PC-3 (cell line): Measurements from ENCODE around the gene PGF. TPM values are rescaled to one million over a fixed set of nuclear protein-coding genes. Genes with fewer than 3 reads are reported as not detected.

Experiments used
- ATAC-seq: fragments of 200-7000 bp; cut with Tn5 transposase; 2 replicates; pipeline ENCODE4 v1.9.1; 2020; ENCODE audit warnings: mild to moderate bottlenecking, moderate library complexity
- BruUV-seq: library from RNA; stranded (reverse); fragments of 400-500 nt; replicated peaks from 2 replicates; lab custom pipeline; 2021; lab: Mats Ljungman, UMichigan
- CTCF ChIA-PET: fragments of 300-600 bp; sonication (Branson Sonifier 250); formaldehyde crosslinking; loops from one replicate; lab custom pipeline; 2022; ENCODE audit warnings: antibody characterized with exemption; lab: Charles Lee
- POLR2A ChIA-PET: fragments of 300-600 bp; sonication (Branson Sonifier 250); formaldehyde crosslinking; loops from one replicate; lab custom pipeline; 2022; ENCODE audit warnings: antibody characterized with exemption; ENCODE audit not compliant: unreplicated experiment; lab: Charles Lee
- DNase-seq: peaks from one replicate; pipeline ENCODE4 v3.0.0-alpha.2; 2015
- H2AFZ ChIP-seq: fragments of 300-600 bp; sonication (generic); 2 replicates; pipeline ENCODE4 v1.6.0; 2016; ENCODE audit warnings: antibody characterized with exemption, low read length
- H3F3A ChIP-seq: fragments of 300-600 bp; sonication (generic); one replicate; pipeline ENCODE4 v1.6.0; 2017; ENCODE audit warnings: antibody characterized with exemption, low read length, control low read depth, mild to moderate bottlenecking; ENCODE audit not compliant: unreplicated experiment
- H3K27ac ChIP-seq: fragments of 300-600 bp; sonication (generic); 2 replicates; pipeline ENCODE4 v1.5.1; 2016; ENCODE audit warnings: mild to moderate bottlenecking, low read length
- H3K27me3 ChIP-seq: fragments of 300-600 bp; sonication (generic); 2 replicates; pipeline ENCODE4 v1.6.1; 2016; ENCODE audit warnings: low read length, mixed read lengths
- H3K36me3 ChIP-seq: fragments of 300-600 bp; sonication (generic); 2 replicates; pipeline ENCODE4 v1.6.1; 2016; ENCODE audit warnings: low read depth, mixed run types, low read length, mixed read lengths
- H3K4me1 ChIP-seq: fragments of 300-600 bp; sonication (generic); 2 replicates; pipeline ENCODE4 v1.5.1; 2016; ENCODE audit warnings: low read length; ENCODE audit not compliant: insufficient read depth
- H3K4me2 ChIP-seq: fragments of 300-600 bp; sonication (generic); 2 replicates; pipeline ENCODE4 v1.6.0; 2016; ENCODE audit warnings: low read length
- H3K4me3 ChIP-seq: fragments of 300-600 bp; sonication (generic); 2 replicates; pipeline ENCODE4 v1.5.1; 2016; ENCODE audit warnings: mild to moderate bottlenecking, low read length, mixed read lengths
- H3K79me2 ChIP-seq: fragments of 300-600 bp; sonication (generic); 2 replicates; pipeline ENCODE4 v1.6.1; 2017; ENCODE audit warnings: low read length, mixed read lengths
- H3K9ac ChIP-seq: fragments of 300-600 bp; sonication (generic); 2 replicates; pipeline ENCODE4 v1.6.0; 2016; ENCODE audit warnings: mild to moderate bottlenecking, low read length
- H3K9me2 ChIP-seq: fragments of 300-600 bp; sonication (generic); replicated peaks from 2 replicates; pipeline ENCODE4 v1.6.1; 2016; ENCODE audit warnings: mixed run types, low read length, mixed read lengths
- H3K9me3 ChIP-seq: fragments of 300-600 bp; sonication (generic); 2 replicates; pipeline ENCODE4 v1.6.1; 2016; ENCODE audit warnings: low read length, mixed read lengths
- H4K20me1 ChIP-seq: fragments of 300-600 bp; sonication (generic); 2 replicates; pipeline ENCODE4 v1.6.1; 2016; ENCODE audit warnings: low read length, mixed read lengths
- CTCF ChIP-seq: fragments of 300-600 bp; sonication (generic); conservative IDR thresholded peaks from 2 replicates; pipeline ENCODE4 v1.5.1; 2017; ENCODE audit warnings: antibody characterized with exemption, low read depth, mild to moderate bottlenecking, low read length
- EZH2 ChIP-seq: fragments of 300-600 bp; sonication (generic); IDR thresholded peaks from one replicate; pipeline ENCODE4 v1.6.1; 2017; ENCODE audit warnings: antibody characterized with exemption, mild to moderate bottlenecking, low read length; ENCODE audit not compliant: unreplicated experiment
- EZH2phosphoT487 ChIP-seq: fragments of 300-600 bp; sonication (generic); IDR thresholded peaks from 2 replicates; pipeline ENCODE4 v1.6.1; 2018; ENCODE audit warnings: mild to moderate bottlenecking, antibody characterized with exemption, low read length, borderline replicate concordance
- intact Hi-C: fragments of 100-400 bp; cut with micrococcal nuclease; formaldehyde crosslinking; loops from 2 replicates; pipeline ENCODE4 v1.9.0; 2023
- total RNA-seq: library from RNA; depleted of rRNA; stranded (reverse); fragments of >200 nt; gene quantifications from 2 replicates; pipeline ENCODE4 v1.2.3, GENCODE V29; 2014

PGF gene
- total RNA-seq, 1 experiment from 2014 or later, result 0.26 TPM

- Histone ChIP-seq H3K9me2 (no peaks in the 10 kb centered on the region), H3K9me3 (no peaks in the 10 kb centered on the region), H3K4me2 (peak overlapping the region; percentile 21), H3K4me3 (no peak overlapping the region), H3K27ac (peak overlapping the region; percentile 48), H4K20me1 (no peaks in the 10 kb centered on the region), H3K4me1 (peaks cover 51% of the 10 kb centered on the region), H3K36me3 (no peaks in the 10 kb centered on the region), H3K9ac (no peak overlapping the region), H3K79me2 (no peaks in the 10 kb centered on the region), H3F3A (no peaks in the 10 kb centered on the region), H2AFZ (no peak overlapping the region), H3K27me3 (no peaks in the 10 kb centered on the region)
- no peak for TF ChIP-seq EZH2phosphoT487
- no peak for TF ChIP-seq CTCF
- no peak for TF ChIP-seq EZH2
- no TSS peak for BruUV-seq
- intact Hi-C loops, result no loop called here
- ChIA-PET POLR2A (interaction anchor here (0.6 to 0.7 kb wide), 2 partner anchors 26 to 91 kb away, joined by 3 to 11 read pairs; partner anchors contain the start of gene ZC2HC1C), CTCF (no interaction called here)
- peak; percentile 61 for DNase-seq
- peak; percentile 31 for ATAC-seq
Observed at GRCh38 chr14:74978416-74978947, 23.1 kb upstream of the PGF start.

GRCh38 chr14:74977901-74978385 lies 22.5 kb upstream of the PGF start:
- Histone ChIP-seq H3K9me2 (no peaks in the 10 kb centered on the region), H3K4me2 (no peak overlapping the region), H3K9me3 (no peaks in the 10 kb centered on the region), H3K27ac (no peak overlapping the region), H3K4me1 (peaks cover 46% of the 10 kb centered on the region), H3F3A (no peaks in the 10 kb centered on the region), H3K36me3 (no peaks in the 10 kb centered on the region), H3K27me3 (no peaks in the 10 kb centered on the region), H3K79me2 (no peaks in the 10 kb centered on the region), H3K9ac (no peak overlapping the region), H2AFZ (no peak overlapping the region), H4K20me1 (no peaks in the 10 kb centered on the region), H3K4me3 (no peak overlapping the region)
- ChIA-PET POLR2A (interaction anchor here (0.7 kb wide), 1 partner anchor 26 kb away, joined by 3 read pairs; no protein-coding TSS in a partner anchor), CTCF (no interaction called here)
- intact Hi-C loops, result no loop called here
- no peak for TF ChIP-seq CTCF
- no peak for TF ChIP-seq EZH2
- no peak for TF ChIP-seq EZH2phosphoT487
- DNase-seq, result no peak
- BruUV-seq, result no TSS peak
- ATAC-seq, result no peak

GRCh38 chr14:74977164-74977900 lies 21.9 kb upstream of the PGF start:
- Histone ChIP-seq H4K20me1 (no peaks in the 10 kb centered on the region), H2AFZ (no peak overlapping the region), H3K27ac (no peak overlapping the region), H3K27me3 (no peaks in the 10 kb centered on the region), H3K4me1 (peaks cover 39% of the 10 kb centered on the region), H3K9ac (no peak overlapping the region), H3K9me2 (no peaks in the 10 kb centered on the region), H3K4me3 (no peak overlapping the region), H3K4me2 (no peak overlapping the region), H3F3A (no peaks in the 10 kb centered on the region), H3K9me3 (no peaks in the 10 kb centered on the region), H3K79me2 (no peaks in the 10 kb centered on the region), H3K36me3 (no peaks in the 10 kb centered on the region)
- ChIA-PET POLR2A (interaction anchor here (0.7 kb wide), 1 partner anchor 27 kb away, joined by 3 read pairs; no protein-coding TSS in a partner anchor), CTCF (no interaction called here)
- TF ChIP-seq EZH2phosphoT487, result no peak
- no peak for TF ChIP-seq CTCF
- ATAC-seq (no peak), DNase-seq (no peak)
- no TSS peak for BruUV-seq
- intact Hi-C loops, result no loop called here
